Activated T-helper 1 cell treated with anti-CD3 and anti-CD28 coated beads, Interleukin-12 subunit alpha, Interleukin-12 subunit beta, Interleukin-2, Interleukin-4 antibody, amounts not matched to agents 30 ng/mL and 10 ng/mL and 1 ng/mL, durations not matched to agents 14 hours and 24 hours and 36 hours (primary cell): Measurements from ENCODE around the gene PPIL4. TPM values are rescaled to one million over a fixed set of nuclear protein-coding genes. Genes with fewer than 3 reads are reported as not detected.
"Not testable (repeated sequence)": the region's sequence is repeated elsewhere in the genome, so short reads cannot be mapped to it uniquely, and the experiment has no call there.

Source experiments
- DNase-seq: peaks from one replicate; pipeline ENCODE4 v3.0.0; 2021; ENCODE audit warnings: low spot score
- H3K27ac Mint-ChIP-seq: one replicate; pipeline ENCODE4 v1.8.0; 2021; ENCODE audit warnings: mild to moderate bottlenecking, mixed read lengths
- H3K27me3 Mint-ChIP-seq: one replicate; pipeline ENCODE4 v1.8.0; 2022; ENCODE audit warnings: mild to moderate bottlenecking, moderate library complexity, mixed read lengths; ENCODE audit not compliant: insufficient read depth
- H3K36me3 Mint-ChIP-seq: one replicate; pipeline ENCODE4 v1.8.0; 2021; ENCODE audit warnings: low read depth, mixed read lengths
- H3K4me1 Mint-ChIP-seq: one replicate; pipeline ENCODE4 v1.8.0; 2021; ENCODE audit warnings: low read depth, mixed read lengths
- H3K4me3 Mint-ChIP-seq: one replicate; pipeline ENCODE4 v1.8.0; 2021; ENCODE audit warnings: mild to moderate bottlenecking, moderate library complexity, mixed read lengths
- H3K9me3 Mint-ChIP-seq: one replicate; pipeline ENCODE4 v1.8.0; 2021; ENCODE audit warnings: mixed read lengths
- intact Hi-C: fragments of 100-400 bp; cut with micrococcal nuclease; formaldehyde crosslinking; loops from one replicate; pipeline ENCODE4 v1.15.1; 2024
- total RNA-seq: library from RNA; stranded (reverse); gene quantifications from 2 replicates; pipeline ENCODE4 v1.2.3, GENCODE V29; 2022

Gene PPIL4
- total RNA-seq, 1 donor from 2014 or later: 25.0 TPM

DNA sequence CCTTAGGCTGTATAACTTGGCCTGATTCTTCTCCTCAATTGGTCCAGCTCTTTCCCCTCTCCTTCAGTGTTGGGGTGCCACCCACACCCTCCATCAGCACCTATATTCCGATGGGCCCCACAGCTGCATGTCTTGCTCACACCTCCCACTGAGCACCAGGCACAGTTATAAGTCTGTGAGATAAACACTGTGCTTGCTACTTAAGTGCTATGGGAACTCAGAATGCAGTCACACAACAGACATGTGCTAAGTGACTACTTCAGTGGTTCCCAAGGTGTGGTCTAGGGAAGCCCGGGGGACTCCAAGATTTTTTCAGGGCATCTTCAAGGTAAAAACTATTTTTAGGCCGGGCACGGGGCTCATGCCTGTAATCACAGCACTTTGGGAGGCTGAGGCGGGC is 68.3 kb downstream of the PPIL4 start:
- H3K27me3 Mint-ChIP-seq: no peaks in the 10 kb centered on the region
- intact Hi-C loops: no loop called here
- no peak for DNase-seq
- H3K4me1 Mint-ChIP-seq: peaks cover 60% of the 10 kb centered on the region
- H3K36me3 Mint-ChIP-seq: peaks cover 52% of the 10 kb centered on the region
- peak overlapping the region; percentile 1 for H3K27ac Mint-ChIP-seq
- H3K9me3 Mint-ChIP-seq: no peaks in the 10 kb centered on the region
- no peak overlapping the region for H3K4me3 Mint-ChIP-seq

DNA sequence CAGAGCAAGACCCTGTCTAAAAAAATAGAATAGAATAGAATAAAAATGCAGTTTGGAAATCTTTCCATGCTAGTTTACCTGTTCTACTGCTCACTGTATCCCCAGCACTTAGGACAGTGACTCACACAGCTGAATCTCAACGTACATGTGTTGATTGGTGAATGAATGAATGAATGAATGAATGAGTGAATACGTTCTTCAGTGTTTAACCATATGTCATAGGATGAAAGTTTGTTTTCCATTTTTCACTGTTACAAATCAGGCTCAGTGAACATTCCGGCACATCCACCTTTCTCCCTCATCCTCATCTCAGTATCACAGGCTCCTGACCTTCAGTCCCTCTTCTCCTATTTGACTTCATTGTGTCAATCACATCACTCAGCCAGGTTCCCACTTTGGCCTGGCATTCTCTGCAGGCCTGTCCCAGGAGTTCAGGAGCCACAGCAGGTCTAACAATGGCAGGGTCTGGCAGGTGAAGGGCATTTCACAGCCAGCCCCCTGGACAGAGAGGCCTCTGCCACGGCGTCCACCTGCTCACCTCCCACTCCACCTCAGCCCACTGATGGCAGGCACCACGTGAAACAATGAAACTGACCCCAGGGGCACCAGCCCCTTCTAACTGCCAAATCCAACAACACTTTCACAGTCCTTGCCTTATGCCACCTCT is 68.9 kb downstream of the PPIL4 start:
- H3K27ac Mint-ChIP-seq: peak overlapping the region; percentile 1
- H3K4me1 Mint-ChIP-seq: peaks cover 60% of the 10 kb centered on the region
- H3K36me3 Mint-ChIP-seq: peaks cover 52% of the 10 kb centered on the region
- DNase-seq: no peak
- no peak overlapping the region for H3K4me3 Mint-ChIP-seq
- H3K27me3 Mint-ChIP-seq: no peaks in the 10 kb centered on the region
- intact Hi-C loops: no loop called here
- H3K9me3 Mint-ChIP-seq: no peaks in the 10 kb centered on the region

DNA sequence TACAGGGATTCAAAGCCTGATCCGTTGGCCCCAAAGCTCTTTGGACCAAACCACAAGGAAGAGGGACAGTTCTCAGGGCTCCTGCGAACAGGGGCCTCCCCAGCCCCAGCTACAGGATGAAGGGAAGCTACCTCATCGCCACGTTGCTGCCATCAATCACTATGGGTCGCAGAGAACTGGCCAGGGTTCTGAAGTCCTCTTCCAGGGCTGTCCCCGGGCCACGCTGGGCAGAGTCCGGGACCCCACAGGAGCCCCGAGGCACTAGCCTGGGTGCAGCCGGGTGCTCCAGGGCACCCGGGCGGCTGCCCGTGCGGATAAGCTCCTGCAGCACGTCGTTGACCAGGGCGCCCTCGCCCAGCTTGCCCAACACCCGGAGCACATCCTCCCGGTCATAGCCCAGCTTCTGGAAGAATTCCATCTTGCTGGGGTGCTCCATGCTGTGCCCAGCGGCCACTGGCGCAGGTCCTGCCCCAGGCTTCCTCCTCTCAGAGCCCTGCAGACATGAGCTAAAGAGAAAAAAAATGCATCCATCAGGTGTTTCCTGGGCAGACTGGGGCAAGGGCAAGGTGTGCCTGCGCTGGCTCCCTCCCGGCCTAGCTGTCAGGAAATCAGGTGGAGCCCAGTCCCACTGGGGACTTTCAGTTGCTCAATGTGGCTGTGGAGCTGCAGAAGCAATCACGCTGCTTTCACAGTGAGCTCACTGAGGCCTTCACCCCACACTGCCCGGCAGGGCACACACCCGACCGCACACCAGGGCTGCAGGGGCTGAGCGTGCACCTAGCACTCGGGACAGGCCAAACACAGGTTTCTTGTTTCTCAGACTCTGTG is 71.5 kb downstream of the PPIL4 start:
- H3K9me3 Mint-ChIP-seq: no peaks in the 10 kb centered on the region
- no peaks in the 10 kb centered on the region for H3K27me3 Mint-ChIP-seq
- H3K4me3 Mint-ChIP-seq: no peak overlapping the region
- peaks cover 44% of the 10 kb centered on the region for H3K4me1 Mint-ChIP-seq
- peaks cover 45% of the 10 kb centered on the region for H3K36me3 Mint-ChIP-seq
- no peak overlapping the region for H3K27ac Mint-ChIP-seq
- no peak for DNase-seq
- intact Hi-C loops: no loop called here

DNA sequence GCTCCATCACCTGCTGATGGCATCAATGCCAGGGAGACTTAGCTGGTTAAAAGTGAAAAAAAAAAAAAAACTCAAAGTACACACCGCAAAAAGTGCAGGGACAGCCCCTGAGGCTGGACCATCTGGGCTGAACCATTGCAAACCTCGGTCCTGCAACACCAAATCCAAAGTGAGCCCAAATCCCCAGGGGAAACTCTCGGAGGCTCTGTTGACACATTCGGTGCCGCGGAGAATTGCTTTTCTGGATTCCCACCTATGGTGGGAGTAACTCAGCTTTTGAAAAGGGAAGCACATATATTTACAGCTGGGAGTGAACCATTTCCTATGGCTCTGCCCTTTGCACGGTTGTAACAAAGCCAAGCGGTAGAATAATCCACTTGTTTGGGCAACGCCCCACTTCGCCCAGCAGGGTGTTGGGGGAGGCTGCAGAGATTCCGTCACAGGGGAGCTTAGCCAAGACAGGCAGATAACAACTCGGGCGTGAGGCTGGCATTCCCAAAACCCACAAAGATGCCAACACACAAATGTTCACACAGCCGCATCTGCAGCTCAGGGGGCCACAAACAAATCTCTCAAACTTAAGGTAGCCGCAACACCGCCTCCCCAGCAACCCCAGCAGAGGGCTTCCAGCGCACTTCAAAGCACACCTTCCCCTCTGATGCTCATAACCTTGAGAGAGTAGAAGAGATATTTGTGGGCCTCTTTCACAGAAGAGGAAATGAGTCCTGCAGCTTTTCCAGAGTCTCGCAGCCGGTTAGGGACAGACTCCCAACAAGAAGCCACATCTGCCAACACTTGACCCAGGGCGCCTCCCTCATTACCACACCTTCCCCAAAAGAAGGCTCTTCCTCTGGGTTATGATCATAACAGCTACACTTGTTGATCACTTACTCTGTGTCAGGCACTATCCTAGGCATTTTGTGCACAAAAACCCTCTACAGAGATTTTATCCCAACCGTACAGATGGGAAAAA is 72.5 kb downstream of the PPIL4 start:
- Mint-ChIP-seq H3K4me1 (peaks cover 41% of the 10 kb centered on the region), H3K4me3 (no peak overlapping the region), H3K9me3 (no peaks in the 10 kb centered on the region), H3K36me3 (peaks cover 37% of the 10 kb centered on the region), H3K27ac (peak overlapping the region; percentile 34), H3K27me3 (no peaks in the 10 kb centered on the region)
- intact Hi-C loops: no loop called here
- no peak for DNase-seq

DNA sequence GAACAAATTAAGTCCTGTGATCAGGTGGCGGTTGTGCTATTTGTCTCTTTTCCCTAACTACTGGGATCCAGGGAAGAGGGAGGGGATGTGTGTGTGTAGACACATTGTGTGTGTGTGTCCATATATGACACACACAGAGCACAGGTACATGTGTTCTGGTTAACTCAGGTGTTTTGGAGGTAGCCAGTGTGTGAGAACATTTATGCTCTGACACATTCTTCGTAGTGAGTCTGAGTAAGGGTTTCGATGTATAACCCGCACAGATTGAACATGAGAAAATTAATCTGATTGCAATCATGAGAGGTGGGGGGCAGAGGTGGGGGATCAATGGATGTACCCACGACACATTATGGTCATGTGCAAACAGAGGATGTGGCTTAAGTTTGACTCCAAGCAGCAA is 73.6 kb downstream of the PPIL4 start:
- H3K9me3 Mint-ChIP-seq: no peaks in the 10 kb centered on the region
- peak overlapping the region; percentile 58 for H3K27ac Mint-ChIP-seq
- no peak for DNase-seq
- peaks cover 38% of the 10 kb centered on the region for H3K36me3 Mint-ChIP-seq
- no peaks in the 10 kb centered on the region for H3K27me3 Mint-ChIP-seq
- intact Hi-C loops: no loop called here
- peaks cover 39% of the 10 kb centered on the region for H3K4me1 Mint-ChIP-seq
- H3K4me3 Mint-ChIP-seq: no peak overlapping the region

DNA sequence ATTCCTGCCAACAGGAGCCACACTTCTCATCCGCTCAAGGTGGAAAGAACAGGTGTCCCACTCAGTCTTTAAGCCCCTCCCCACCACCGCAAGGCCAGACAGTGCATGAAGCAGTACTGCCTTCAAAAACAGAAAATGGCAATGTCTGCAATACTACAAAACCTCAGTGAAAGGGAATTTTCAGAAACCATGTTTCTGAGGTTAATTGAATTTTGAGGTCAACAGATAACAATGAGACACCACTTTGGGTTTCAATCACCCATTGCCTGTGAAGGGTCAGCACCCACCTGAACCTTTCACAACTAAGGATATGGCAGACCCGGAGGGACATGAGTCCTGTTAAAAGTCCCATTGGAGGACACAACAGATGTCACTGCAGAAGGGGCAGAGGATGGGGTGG is 74.0 kb downstream of the PPIL4 start:
- peak overlapping the region; percentile 58 for H3K27ac Mint-ChIP-seq
- peaks cover 34% of the 10 kb centered on the region for H3K4me1 Mint-ChIP-seq
- H3K9me3 Mint-ChIP-seq: no peaks in the 10 kb centered on the region
- no peak for DNase-seq
- H3K4me3 Mint-ChIP-seq: no peak overlapping the region
- peaks cover 36% of the 10 kb centered on the region for H3K36me3 Mint-ChIP-seq
- no peaks in the 10 kb centered on the region for H3K27me3 Mint-ChIP-seq
- intact Hi-C loops: no loop called here

DNA sequence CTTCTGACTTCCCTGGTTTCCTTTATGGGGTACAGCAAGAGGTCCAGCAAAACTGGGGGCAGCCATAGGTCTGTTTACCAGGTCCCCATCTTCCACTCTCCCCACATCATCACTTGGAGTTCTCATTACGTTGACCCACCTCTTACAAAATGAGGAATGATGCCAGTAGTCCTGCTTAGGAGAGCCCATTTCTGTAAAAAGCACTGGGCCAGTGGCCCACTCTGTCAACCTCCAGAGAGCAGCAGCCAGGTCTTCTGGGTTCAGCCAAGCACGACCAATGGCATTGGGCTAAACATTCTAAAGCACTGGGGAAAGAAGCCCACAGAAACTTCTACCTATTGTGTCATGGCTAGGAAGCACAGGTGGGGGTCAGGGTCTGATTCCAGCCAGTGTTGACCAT is 74.9 kb downstream of the PPIL4 start:
- no peaks in the 10 kb centered on the region for H3K9me3 Mint-ChIP-seq
- H3K36me3 Mint-ChIP-seq: peaks cover 35% of the 10 kb centered on the region
- H3K27me3 Mint-ChIP-seq: no peaks in the 10 kb centered on the region
- DNase-seq: no peak
- no peak overlapping the region for H3K4me3 Mint-ChIP-seq
- peaks cover 33% of the 10 kb centered on the region for H3K4me1 Mint-ChIP-seq
- H3K27ac Mint-ChIP-seq: no peak overlapping the region
- intact Hi-C loops: no loop called here

DNA sequence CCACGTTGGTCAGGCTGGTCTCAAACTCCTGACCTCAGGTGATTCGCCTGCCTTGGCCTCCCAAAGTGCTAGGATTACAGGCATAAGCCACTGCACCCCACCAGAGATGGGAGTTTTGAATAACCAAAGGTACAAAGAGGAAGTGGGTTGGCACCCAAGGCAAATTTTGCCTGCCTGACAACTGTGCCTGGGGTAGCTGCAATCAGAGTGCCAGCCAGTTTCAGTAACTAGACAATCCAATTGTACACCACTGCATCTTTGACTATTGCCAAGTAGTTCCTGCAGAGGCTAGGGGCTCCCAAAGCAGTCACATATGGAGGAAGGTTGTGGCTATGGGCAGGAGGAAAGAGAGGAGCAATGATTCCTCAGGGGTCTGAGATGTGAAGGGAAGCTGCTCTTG is 77.7 kb downstream of the PPIL4 start:
- no peak for DNase-seq
- peaks cover 42% of the 10 kb centered on the region for H3K4me1 Mint-ChIP-seq
- H3K27ac Mint-ChIP-seq: peak overlapping the region; percentile 57
- no peak overlapping the region for H3K4me3 Mint-ChIP-seq
- H3K27me3 Mint-ChIP-seq: no peaks in the 10 kb centered on the region
- intact Hi-C loops: no loop called here
- H3K36me3 Mint-ChIP-seq: peaks cover 42% of the 10 kb centered on the region
- H3K9me3 Mint-ChIP-seq: no peaks in the 10 kb centered on the region

DNA sequence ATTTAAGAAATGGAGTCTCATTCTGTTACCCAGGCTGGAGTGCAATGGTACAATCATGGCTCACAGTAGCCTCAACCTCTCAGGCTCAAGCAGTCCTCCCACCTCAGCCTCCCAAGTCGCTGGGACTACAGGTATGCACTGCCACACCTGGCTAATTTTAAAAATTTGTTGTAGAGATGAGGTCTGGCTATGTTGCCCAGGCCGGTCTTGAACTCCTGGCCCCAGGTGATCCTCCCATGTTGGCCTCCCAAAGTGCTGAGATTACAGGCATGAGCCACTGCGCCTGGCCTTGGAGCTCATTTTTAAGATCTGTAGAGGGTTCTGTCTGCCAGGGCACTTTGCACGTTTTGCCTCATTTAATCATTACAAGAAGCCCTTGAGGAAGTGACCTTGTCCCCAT is 78.6 kb downstream of the PPIL4 start:
- no peak for DNase-seq
- intact Hi-C loops: no loop called here
- Mint-ChIP-seq H3K27ac (no peak overlapping the region), H3K4me3 (no peak overlapping the region), H3K4me1 (peaks cover 33% of the 10 kb centered on the region), H3K9me3 (no peaks in the 10 kb centered on the region), H3K36me3 (peaks cover 42% of the 10 kb centered on the region), H3K27me3 (no peaks in the 10 kb centered on the region)

DNA sequence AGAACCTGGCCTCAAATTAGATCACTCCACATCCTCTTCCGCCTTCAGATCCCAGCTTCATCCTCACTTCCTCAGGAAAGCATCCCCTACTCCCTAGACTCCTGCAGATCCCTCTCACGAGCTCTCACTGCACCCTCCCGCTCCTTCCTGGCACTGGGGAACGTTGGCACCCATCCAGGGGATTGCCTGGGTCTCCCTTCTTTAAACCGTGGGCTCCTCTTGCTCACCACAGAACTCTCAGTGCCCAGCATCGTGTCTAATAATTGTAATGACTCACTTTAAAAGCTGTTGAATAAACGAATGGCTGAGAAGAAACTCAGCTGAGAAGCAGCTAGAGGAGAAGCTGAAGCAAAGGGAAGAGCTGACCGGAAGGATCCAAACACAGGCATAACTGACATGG is 81.4 kb downstream of the PPIL4 start:
- Mint-ChIP-seq H3K4me1 (peaks cover 25% of the 10 kb centered on the region), H3K27ac (peak overlapping the region; percentile 46), H3K27me3 (no peaks in the 10 kb centered on the region), H3K4me3 (no peak overlapping the region), H3K36me3 (peaks cover 36% of the 10 kb centered on the region), H3K9me3 (no peaks in the 10 kb centered on the region)
- intact Hi-C loops: no loop called here
- no peak for DNase-seq

DNA sequence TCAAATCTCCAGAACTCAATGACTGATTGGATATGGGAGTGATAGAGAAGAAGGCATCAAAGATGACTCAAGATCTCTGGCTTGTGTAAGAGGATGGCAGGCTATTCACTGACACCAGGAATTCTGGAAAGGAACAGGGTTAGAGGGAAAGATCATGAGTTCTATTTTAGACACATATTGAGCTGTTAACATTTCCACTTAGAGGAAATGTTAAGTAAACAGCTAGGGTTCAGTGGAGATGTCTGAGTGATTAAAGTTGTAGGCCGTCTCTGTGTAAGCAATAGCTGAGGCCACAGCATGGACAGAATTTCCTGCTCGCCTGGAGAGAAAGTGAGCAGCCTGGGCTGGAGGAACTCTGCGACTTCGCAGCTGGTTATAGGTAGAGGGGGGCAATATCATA is 82.1 kb downstream of the PPIL4 start:
- no peak overlapping the region for H3K4me3 Mint-ChIP-seq
- no peaks in the 10 kb centered on the region for H3K27me3 Mint-ChIP-seq
- H3K36me3 Mint-ChIP-seq: peaks cover 40% of the 10 kb centered on the region
- no peak for DNase-seq
- peaks cover 28% of the 10 kb centered on the region for H3K4me1 Mint-ChIP-seq
- H3K9me3 Mint-ChIP-seq: no peaks in the 10 kb centered on the region
- peak overlapping the region; percentile 50 for H3K27ac Mint-ChIP-seq
- intact Hi-C loops: no loop called here

DNA sequence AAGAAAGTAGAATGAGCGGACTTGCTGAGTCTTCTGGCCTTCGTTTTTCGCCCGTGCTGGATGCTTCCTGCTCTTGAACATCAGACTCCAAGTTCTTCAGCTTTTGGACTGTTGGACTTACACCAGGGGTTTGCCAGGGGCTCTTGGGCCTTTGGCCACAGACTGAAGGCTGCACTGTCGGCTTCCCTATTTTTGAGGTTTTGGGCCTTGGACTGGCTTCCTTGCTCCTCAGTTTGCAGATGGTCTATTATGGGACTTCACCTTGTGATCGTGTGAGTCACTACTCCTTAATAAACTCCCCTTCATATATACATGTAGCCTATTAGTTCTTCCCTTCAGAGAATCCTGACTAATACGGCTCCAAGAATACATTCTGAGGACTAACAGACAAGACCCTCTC is 83.1 kb downstream of the PPIL4 start:
- H3K27me3 Mint-ChIP-seq, DNase-seq, H3K27ac Mint-ChIP-seq, intact Hi-C loops, H3K4me3 Mint-ChIP-seq, H3K9me3 Mint-ChIP-seq: not testable (repeated sequence)
- Mint-ChIP-seq H3K4me1 (peaks cover 31% of the 10 kb centered on the region), H3K36me3 (peaks cover 47% of the 10 kb centered on the region)

DNA sequence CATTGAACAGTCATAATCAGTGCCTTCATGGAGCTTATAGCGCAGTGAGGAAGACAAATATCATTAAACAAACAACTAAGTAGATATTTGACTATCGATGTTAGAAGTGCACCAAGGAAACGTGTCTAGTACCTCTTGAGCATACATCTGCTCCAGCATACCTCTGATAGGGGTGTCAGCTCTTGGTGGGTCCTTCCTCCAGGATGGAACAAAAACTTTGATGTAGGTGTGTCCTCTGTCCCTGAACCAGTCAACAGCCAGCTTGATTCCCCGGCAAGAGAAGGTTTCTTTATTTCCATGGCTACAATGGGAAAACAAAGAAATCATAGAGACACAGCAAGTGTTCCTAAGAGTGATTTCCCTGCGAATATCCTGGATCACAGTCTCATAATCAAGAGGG is 84.2 kb downstream of the PPIL4 start:
- peaks cover 32% of the 10 kb centered on the region for H3K4me1 Mint-ChIP-seq
- H3K36me3 Mint-ChIP-seq: peaks cover 53% of the 10 kb centered on the region
- H3K27ac Mint-ChIP-seq: no peak overlapping the region
- H3K4me3 Mint-ChIP-seq: no peak overlapping the region
- DNase-seq: no peak
- intact Hi-C loops: no loop called here
- no peaks in the 10 kb centered on the region for H3K27me3 Mint-ChIP-seq
- no peaks in the 10 kb centered on the region for H3K9me3 Mint-ChIP-seq
